Activated CD4-positive, alpha-beta T cell treated with anti-CD3 and anti-CD28 coated beads, Interleukin-2, amount 50 U/mL, for 1 hour (primary cell): Measurements from ENCODE around the gene DNASE1L1.

Experiments
- DNase-seq: peaks from one replicate; pipeline ENCODE4 v3.0.0-alpha.2; 2020

The DNASE1L1 gene

DNA sequence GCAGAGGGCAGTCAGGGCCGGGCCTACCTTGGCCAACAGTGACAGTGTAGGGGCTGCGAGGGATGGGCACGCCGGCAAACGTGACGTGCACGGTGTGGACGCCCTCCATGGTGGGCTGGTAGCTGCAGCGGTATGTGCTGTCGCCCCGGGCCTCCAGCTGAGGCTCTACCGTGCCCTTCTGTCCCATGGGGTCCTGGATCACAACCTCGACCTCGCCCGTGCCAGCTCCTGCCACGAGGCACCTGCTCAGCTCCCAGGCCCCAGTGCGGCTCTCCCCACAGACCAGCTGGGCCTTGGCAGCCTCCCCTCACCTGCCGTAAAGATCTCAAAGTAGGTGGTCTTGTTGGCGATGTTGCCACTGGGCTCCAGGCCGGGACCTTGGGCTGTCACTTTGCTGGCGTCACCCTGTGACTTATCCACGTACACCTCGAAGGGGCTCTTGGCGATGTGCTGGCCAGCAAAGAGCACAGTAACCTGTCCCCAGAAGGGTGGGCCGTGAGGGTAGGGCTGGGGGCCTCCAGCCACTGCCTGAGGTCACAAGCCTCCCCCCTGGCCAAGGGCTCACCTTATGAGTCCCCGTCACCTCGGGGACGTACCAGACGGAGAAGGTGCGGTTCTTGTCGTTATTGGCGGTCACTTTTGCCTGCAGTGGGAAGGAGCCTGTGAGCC, 42.9 kb downstream of the DNASE1L1 start:
- DNase-seq: no peak

DNA sequence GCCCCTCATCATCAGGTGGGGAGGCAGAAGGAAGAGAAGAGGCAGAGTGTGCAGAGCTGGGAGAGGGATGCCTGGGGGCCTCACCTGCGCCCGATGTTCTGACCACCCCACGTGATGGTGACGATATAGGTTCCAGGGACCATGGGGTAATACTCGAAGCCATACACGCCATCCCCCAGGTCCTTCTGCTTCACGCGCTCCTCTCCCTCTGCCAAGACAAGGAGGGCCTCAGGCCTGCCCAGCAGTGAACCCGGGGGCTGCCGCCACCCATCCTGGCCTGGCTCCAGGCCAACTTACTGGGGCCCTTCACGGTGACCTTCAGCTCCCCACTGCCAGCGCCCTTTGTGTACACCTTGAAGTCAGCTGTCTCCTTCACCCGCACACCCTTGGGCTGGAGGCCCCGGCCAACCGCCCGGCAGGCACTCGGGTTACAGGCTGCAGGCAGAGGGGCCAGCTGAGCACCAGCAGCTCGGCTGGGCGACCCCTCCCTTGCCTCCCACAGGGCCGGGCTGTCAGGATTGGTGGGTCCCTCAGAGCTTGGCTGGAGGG, 43.9 kb downstream of the DNASE1L1 start:
- no peak for DNase-seq

DNA sequence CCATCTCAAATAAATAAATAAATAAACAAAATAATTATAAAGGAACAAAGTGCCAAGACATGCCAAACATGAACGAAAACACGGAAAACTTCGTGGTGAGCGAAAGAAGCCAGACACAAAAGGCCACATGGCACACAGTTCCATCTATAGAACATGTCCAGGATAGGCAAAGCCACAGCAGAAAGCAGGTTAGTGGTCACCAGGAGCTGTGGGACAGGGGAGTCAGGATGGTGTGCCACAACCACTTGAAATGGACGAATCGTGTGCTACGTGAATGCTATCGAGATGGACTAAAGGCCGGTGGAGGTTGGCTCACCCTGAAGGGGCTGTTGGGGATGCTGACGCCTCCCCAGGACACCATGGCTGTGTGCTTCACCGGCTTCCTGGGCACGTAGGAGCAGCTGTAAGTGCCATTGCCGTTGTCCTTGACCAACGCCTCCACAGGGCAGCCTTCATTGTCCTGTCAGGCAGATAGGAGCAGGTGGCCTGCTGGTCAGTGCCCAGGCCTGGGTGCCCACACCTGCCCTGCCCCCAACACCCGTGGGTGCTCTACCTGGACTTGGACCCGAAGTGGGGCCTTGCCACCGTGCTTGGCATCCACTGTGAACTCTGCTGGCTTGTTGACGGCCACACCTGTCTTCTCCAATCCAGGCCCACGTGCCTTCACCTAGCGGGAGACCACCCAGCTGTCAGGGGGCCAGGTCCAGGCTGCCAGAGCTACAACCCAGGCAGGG, 45.2 kb downstream of the DNASE1L1 start:
- no peak for DNase-seq

DNA sequence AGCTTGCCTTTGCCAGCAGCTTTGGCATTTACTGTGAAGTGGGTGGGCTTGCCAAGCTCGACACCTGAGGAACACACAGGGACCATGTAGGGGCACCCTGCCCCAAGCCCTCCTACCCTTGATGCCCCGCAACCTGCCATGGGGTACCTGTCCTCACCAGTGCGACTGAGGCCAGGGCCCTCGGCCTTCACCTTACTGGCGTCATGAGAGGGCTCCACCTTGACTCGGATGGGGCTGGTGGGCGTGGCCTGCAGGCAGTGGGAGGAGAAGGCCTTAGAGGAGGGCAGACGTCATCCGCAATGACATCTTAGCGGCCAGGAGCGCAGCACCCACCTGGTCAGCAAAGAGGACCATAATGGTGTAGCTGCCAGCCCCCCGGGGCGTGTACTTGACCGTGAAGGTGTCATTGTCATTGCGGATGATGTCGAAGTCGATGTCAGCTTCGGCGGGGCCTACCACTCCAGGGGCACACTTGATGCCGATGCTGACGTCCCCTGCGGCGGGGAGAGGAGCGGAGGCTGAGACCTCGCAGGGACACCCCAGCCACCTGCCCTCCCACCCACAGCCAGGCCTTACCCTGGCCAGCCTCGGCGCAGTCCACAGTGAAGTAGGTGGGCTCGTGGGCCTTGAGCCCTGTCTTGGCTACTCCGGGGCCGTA, 46.8 kb downstream of the DNASE1L1 start:
- no peak for DNase-seq

DNA sequence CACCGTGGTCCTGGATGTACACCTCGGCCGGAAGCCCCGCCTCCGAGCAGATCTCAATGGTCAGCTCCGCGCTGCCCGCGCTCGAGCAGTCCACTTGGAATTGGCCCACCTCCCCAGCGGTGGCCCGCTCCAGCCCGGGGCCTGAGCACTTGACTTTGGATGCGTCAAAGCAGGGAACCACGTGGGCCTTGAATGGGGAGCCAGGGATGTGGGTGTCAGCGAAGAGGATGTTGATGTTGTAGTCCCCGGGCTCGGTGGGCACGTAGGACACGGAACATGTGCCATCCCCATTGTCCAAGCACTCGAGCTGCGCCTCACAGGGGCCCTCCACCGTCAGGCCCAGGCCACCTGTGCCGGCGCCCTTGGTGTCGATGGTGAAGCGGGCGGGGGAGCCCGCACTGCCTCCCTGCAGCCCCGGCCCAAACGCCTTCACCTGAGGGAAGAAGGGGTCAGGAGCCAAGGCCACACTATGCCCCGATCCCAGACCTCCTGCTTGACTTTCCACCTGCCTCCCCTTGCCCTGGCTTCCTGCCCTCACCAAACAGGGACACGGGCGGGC, 48.8 kb downstream of the DNASE1L1 start:
- no peak for DNase-seq

DNA sequence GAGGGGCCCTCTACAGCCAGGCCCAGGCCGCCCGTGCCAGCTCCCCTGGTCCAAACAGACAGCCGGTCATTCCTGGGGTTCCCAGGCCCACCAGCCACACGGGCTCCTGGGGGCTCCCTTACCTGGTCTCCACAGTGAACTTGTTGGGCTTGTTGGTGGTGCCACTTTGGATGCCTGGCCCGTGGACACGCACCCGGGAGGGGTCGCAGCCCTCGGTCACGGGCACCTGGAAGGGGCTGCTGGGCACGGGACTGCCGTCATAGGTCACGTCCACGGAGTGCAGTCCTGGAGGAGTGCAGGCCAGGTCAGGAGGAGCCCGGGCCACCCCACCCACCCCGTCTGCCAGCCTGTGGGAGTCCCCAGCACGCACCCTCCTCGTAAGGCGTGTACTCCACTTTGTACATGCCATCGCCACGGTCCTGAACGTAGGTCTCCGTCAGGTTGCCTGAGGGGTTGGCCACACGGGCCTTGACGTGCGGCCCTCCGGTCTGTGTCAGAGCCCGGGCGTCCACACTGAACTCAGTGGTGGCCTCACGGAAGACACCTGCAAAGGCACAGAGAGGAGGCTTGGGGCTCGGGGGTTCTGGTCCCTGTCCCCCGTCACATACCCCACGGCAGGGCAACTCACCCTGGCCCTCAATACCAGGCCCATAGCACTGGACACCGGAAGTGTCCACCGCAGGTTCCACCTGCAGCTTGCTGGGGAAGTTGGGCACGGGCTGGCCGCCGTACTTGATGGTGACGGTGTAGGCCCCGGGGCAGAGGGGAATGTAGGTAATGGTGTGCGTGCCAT, 49.5 kb downstream of the DNASE1L1 start:
- no peak for DNase-seq

DNA sequence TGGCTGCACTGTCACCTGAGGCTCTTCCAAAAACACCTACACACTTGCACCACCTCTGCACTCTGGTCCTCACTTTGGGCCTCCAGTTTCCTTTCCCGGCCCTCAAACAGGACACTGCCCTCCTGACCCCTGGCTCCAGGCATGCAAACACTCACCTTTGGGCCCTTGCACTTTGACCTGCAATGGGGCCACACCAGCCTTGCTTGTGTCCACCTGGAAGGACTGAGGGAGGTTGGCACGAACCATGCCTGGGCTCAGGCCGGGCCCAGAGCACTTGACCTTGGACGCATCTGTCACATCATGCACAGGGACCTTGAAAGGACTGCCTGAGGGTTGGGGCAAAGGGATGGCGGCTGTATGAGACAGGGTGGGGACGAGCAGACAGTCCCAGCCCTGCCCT, 50.2 kb downstream of the DNASE1L1 start:
- DNase-seq: no peak

DNA sequence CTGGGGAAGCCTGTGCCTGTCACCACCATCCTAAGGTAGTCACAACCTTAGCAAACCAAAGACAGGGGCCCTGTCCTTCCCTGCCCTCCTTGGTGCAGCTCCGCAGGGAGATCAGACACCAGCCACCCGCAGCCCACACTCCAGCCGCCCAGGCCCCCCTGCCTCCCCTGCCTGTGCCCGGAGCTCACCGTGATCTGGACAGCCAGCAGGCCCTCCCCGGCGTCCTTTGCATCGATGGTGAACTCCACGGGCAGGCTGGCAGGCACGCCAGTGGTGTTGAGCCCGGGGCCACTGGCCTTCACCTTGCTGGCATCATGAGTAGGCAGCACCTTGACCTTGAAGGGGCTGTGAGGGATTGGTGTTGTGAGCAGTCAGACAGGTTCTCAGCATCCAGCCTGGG, 51.0 kb downstream of the DNASE1L1 start:
- no peak for DNase-seq

DNA sequence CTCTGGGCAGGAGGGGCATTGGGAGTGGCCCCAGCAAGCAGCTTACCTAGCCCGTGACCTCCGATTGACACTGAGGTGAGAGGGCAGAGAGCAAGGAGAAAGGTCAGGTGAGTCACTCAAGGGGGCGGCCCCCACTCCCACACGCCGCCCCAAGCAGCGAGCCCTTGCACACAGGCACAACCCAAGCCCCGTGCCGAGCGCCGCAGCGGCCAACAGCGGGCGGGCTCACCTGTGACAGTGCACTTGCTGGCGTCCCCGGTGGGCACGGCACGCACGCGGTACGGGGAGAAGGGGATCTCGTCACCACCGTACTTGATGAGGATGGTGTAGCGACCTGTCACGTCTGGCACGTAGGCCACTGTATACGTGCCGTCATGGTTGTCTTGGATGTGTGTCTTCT, 51.8 kb downstream of the DNASE1L1 start:
- DNase-seq: no peak

DNA sequence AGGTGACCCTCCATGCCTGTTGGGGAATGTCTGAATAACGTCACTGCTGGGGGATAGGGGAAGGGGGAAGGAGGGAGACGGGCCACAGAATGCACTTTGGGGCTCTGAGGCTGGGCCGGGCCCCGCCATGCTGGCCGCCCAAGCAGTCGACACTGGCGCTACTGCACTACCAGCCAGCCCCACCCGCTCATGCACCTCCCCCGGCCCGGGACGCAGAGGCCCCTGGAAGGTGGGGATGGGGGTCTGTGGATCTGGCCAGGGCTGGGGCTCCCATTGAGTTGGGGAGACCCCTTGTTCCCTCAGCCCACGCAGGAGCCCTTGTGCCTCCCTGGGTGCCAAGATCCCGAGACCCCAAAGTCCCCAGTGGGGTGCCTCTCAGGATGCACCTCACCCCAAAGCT, 52.5 kb downstream of the DNASE1L1 start:
- no peak for DNase-seq

DNA sequence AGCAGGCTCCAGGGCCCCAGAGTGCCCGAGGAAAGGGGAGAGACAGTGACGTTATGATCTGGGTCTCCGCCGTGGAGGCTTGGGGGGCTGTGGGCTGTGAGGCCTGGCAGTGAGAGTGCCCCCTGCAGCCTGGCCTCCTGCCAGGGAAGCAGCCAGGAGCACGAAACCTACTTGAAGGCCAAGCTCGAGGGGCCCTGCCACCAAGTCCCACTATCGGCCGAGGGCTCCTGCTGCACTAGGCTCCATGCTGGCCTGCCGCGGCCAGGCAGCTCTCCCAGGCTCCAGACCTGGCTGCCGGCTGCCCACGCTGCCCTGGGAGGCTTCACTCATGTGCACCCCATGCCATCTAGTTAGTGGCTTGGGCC, 53.3 kb downstream of the DNASE1L1 start:
- no peak for DNase-seq

DNA sequence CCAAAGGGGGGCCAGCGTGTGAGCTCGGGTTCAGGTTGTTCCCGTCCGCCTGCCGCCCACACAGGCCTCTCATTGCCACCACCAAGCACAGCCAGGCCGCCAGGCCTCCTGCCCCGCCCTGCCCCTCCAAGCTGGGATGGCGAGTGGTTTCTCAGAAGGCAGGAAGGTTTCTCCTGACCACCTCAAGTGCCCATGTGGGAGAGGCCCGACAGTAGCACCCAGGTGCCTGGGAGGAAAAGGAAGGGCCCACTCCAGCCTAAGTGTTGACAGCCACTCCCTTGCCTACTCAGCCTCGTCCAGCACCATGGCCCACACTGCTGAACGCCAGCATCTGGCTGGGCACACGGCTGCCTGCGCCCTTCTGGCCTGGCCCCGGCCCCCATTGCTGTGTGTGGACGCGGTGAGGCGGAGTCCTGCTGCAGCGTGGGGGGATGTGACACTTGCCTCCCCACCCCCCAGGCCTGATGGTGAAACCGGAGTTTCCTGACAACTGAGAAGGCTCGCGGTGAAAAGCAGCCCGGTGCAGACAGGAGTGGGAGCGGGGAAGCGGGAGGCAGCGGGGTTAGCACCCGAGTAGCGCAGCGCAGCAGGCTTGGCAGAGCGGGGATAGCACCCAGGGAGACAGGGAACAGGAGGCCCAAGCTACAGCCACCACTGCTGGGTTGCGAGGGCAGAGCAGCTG, 53.8 kb downstream of the DNASE1L1 start:
- DNase-seq: peak; percentile 1

DNA sequence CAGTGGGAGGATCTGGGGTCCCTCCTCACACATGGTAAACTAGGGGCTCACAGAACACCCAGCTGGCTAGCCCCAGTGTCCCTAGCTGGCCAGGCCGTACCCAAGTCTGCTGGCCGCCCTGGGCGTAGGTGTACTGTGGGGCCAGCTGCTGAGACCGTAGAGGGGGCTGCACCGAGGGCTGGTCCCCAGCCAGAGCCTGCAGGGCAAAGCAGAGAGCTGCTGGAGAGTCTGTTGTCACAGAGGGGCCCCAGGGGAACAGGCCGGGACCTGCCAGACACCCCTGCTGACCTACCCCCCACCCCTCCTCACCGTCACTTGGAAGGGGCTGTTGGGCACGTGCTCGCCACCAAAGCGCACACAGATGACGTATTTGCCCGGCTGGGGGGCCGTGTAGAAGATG, 54.5 kb downstream of the DNASE1L1 start:
- DNase-seq: no peak

DNA sequence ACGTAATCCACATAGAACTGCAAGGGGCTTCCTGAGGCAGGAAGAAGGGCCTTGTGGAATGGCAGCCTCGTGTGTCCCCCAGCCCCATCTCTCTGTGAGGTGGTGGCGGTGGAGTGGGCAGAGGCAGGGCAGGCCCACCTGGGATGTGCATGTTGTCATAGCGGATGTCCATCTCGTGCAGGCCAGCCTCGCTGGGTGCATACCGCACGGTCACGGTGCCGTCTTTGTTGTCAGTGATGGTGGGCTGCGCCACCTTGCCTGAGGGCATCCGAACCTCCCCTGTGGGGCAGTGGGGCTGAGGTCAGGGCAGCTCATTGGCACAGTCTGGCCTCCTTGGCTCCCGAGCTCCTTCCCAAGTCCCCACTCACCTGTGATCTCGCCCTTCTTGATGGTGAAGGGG, 55.0 kb downstream of the DNASE1L1 start:
- DNase-seq: peak; percentile 0

DNA sequence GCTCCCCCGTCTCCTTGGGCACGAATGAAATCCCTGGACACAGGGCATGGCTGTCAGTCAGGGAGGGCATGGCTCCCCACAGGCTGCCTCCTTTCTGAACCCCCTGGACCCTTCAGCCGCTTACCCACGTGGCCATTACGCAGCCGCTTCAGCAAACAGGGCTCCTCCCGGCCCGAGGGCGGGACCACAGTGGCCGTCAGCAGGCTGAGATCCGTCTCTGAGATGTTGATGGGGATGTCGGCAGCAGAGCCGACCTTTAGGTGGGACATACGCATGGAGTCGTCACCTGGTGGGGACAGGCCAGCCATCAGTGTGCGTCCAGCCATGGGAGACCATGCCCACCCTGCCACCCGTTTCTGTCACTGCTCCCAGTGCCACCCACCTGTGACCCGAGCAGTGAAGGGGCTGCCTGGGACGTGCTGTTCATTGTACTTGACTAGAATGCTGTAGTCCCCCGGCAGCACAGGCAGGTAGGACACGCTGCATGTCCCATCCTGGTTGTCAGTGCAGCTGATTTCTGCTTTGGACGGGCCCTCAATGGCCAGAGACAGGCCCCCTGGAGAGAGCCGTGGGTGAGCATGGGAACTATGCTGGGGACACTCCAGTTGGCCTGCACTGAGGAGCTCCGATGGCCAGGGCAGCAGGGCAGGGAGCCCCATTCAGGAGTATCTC, 55.7 kb downstream of the DNASE1L1 start:
- peak; percentile 0 for DNase-seq

DNA sequence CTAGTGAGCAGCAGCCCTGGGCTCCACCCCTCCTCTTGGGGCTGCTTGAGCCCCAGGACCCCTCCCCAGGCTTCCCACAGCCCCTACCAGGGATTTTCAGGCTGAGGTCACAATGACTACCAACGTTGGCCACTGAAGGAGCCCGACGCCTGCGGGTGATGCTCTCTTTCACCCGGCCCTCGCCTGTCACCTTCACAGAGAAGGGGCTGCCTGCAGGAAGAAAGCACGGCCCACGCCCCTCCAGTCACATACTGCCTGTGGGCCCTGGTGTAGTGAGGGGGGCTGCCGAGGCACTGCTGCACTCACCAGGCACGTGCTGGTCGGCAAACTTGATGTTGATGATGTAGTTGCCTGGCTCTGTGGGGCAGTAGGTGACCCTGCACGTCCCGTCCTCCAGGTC, 56.6 kb downstream of the DNASE1L1 start:
- DNase-seq: peak; percentile 0

DNA sequence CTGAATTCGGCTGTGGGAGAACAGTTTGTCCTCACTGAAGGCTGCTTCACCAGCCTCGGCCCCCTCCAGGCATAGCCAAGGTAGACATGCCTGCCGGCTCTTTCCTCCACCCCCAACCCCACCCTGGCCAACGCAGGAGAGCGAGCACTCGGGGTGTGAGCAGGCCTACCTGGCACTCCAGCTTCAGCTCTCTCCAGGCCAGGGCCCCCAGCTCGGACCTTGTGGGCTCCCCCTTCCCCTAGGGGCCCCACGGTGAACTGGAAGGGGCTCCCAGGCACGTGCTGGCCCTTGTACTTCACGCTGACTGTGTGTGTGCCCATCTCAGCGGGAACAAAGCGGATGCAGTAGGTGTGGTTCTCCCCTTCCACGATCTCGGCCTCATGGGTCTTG, 57.0 kb downstream of the DNASE1L1 start:
- no peak for DNase-seq
